B cell (primary cell): ENCODE results near the gene PLBD2. TPM values are rescaled to one million over a fixed set of nuclear protein-coding genes. Genes with fewer than 3 reads are reported as not detected.

Experiments
- ATAC-seq: fragments of 200-7000 bp; cut with Tn5 transposase; one replicate; pipeline ENCODE4 v1.10.0; 2021; ENCODE audit warnings: low read depth, mild to moderate bottlenecking, moderate number of reproducible peaks, moderate library complexity
- CTCF ChIA-PET: fragments of 350-600 bp; sonication (Branson Sonifier 250); formaldehyde crosslinking; loops from one replicate; lab custom pipeline; 2021; ENCODE audit warnings: antibody characterized with exemption, inconsistent platforms; lab: Charles Lee
- POLR2A ChIA-PET: fragments of 350-600 bp; sonication (Branson Sonifier 250); formaldehyde crosslinking; loops from one replicate; lab custom pipeline; 2021; ENCODE audit warnings: antibody characterized with exemption; lab: Charles Lee
- DNase-seq: peaks from one replicate; pipeline ENCODE4 v3.0.0; 2013
- H2AFZ ChIP-seq: 2 replicates; pipeline ENCODE4 v1.6.1; 2012; ENCODE audit warnings: mild to moderate bottlenecking, low read depth, low read length; ENCODE audit not compliant: insufficient read depth, poor library complexity, severe bottlenecking
- H3K27ac ChIP-seq, 2 donors: 1 replicate in 1 of 2; 2 replicates in 1 of 2; pipeline ENCODE4 v1.5.1; 2012 to 2013; ENCODE audit warnings: low read length in 2 of 2, mild to moderate bottlenecking in 2 of 2, moderate library complexity in 1 of 2
- H3K27me3 ChIP-seq, 4 experiments: fragments of 200-600 bp in 1 of 4; sonication (generic) in 1 of 4; replicated peaks in 1 of 4; 1 replicate in 2 of 4; 2 replicates in 2 of 4; pipeline versions ENCODE4 v1.6.1 to v1.7.0; 2013 to 2016; ENCODE audit warnings: low read length in 3 of 4, mild to moderate bottlenecking in 2 of 4, mixed read lengths in 1 of 4, moderate library complexity in 1 of 4; ENCODE audit not compliant: insufficient read depth in 4 of 4, control insufficient read depth in 3 of 4; ENCODE audit errors: control extremely low read depth in 1 of 4
- H3K36me3 ChIP-seq, 2 experiments: replicated peaks in 1 of 2; 1 replicate in 1 of 2; 2 replicates in 1 of 2; pipeline versions ENCODE4 v1.6.1 to v1.7.1; 2013; ENCODE audit warnings: low read length in 1 of 2; ENCODE audit not compliant: insufficient read depth in 2 of 2, control insufficient read depth in 1 of 2; ENCODE audit errors: control extremely low read depth in 1 of 2, extremely low read depth in 1 of 2
- H3K4me1 ChIP-seq, 2 donors: fragments of 200-600 bp in 1 of 2; sonication (generic) in 1 of 2; 1 replicate in 1 of 2; 2 replicates in 1 of 2; pipeline versions ENCODE4 v1.5.1 to v1.6.1; 2013 to 2017; ENCODE audit warnings: low read length in 2 of 2; ENCODE audit not compliant: control insufficient read depth in 2 of 2, insufficient read depth in 2 of 2
- H3K4me2 ChIP-seq: replicated peaks from 2 replicates; pipeline ENCODE3; 2012; ENCODE audit warnings: mild to moderate bottlenecking, low read depth, low read length; ENCODE audit not compliant: poor library complexity, severe bottlenecking
- H3K4me3 ChIP-seq, 5 experiments: fragments of 200-600 bp in 1 of 5; sonication (generic) in 1 of 5; 1 replicate in 3 of 5; 2 replicates in 2 of 5; pipeline versions ENCODE4 v1.5.1 to v1.7.0; 2011 to 2016; ENCODE audit warnings: low read length in 4 of 5, mild to moderate bottlenecking in 4 of 5, low read depth in 2 of 5, control low read depth in 1 of 5, moderate library complexity in 1 of 5; ENCODE audit not compliant: insufficient read depth in 1 of 5; ENCODE audit errors: control extremely low read depth in 1 of 5, extremely low read depth in 1 of 5
- H3K79me2 ChIP-seq: fragments of 200-600 bp; sonication (generic); one replicate; pipeline ENCODE4 v1.6.0; 2016; ENCODE audit warnings: low read length; ENCODE audit not compliant: control insufficient read depth, insufficient read depth
- H3K9ac ChIP-seq: fragments of 200-600 bp; sonication (generic); 2 replicates; pipeline ENCODE4 v1.6.1; 2017; ENCODE audit warnings: mild to moderate bottlenecking, low read length, moderate library complexity
- H3K9me3 ChIP-seq, 3 donors: one replicate each; pipeline versions ENCODE4 v1.6.1 to v1.7.1; 2013; ENCODE audit warnings: low read length in 2 of 3; ENCODE audit not compliant: control insufficient read depth in 2 of 3, insufficient read depth in 1 of 3; ENCODE audit errors: control extremely low read depth in 1 of 3
- H4K20me1 ChIP-seq: 2 replicates; pipeline ENCODE4 v1.6.0; 2012; ENCODE audit warnings: mild to moderate bottlenecking, low read length; ENCODE audit not compliant: insufficient read depth, control insufficient read depth, poor library complexity, severe bottlenecking
- H3K27ac Mint-ChIP-seq: one replicate; pipeline ENCODE4 v1.8.0; 2021; ENCODE audit warnings: mixed read lengths
- H3K27me3 Mint-ChIP-seq: one replicate; pipeline ENCODE4 v1.8.0; 2021; ENCODE audit warnings: mixed read lengths
- H3K4me1 Mint-ChIP-seq: one replicate; pipeline ENCODE4 v1.8.0; 2021; ENCODE audit warnings: mixed read lengths
- H3K4me3 Mint-ChIP-seq: one replicate; pipeline ENCODE4 v1.8.0; 2021; ENCODE audit warnings: mixed read lengths
- H3K9me3 Mint-ChIP-seq: one replicate; pipeline ENCODE4 v1.8.0; 2022; ENCODE audit warnings: mixed read lengths; ENCODE audit not compliant: insufficient read depth
- CTCF ChIP-seq: fragments of 200-600 bp; IDR thresholded peaks from one replicate; pipeline ENCODE4 v1.8.0; 2022; ENCODE audit warnings: antibody characterized with exemption, mild to moderate bottlenecking
- EZH2 ChIP-seq: IDR thresholded peaks from 2 replicates; pipeline ENCODE4 v1.6.1; 2012; ENCODE audit warnings: borderline replicate concordance, low read depth, mild to moderate bottlenecking, moderate library complexity, low read length; ENCODE audit not compliant: insufficient read depth, poor library complexity, severe bottlenecking
- WGBS: methylation state at CpG from one replicate; pipeline ENCODE4 v1.1.5; 2013; ENCODE audit warnings: missing lambda C conversion rate; ENCODE audit not compliant: insufficient coverage; 5-methylcytosine and 5-hydroxymethylcytosine counted together
- intact Hi-C: fragments of 100-400 bp; cut with micrococcal nuclease; formaldehyde crosslinking; loops from one replicate; pipeline ENCODE4 v1.10.0; 2022
- polyA plus RNA-seq: library from polyadenylated mRNA; depleted of rRNA; stranded (reverse); fragments of >200 nt; gene quantifications from 2 replicates; pipeline ENCODE4 v1.2.3, GENCODE V29; 2012
- total RNA-seq, 2 donors: library from RNA; stranded (reverse); fragments of 120-200 nt in 1 of 2; gene quantifications; 1 replicate in 1 of 2; 2 replicates in 1 of 2; pipeline versions ENCODE4 v1.2.3 to v1.2.4, GENCODE V29; 2013 to 2022

Gene PLBD2
- total and polyA plus RNA-seq, 2 donors (not counting 1 experiment from before 2014, with no cell fraction given): 2.9 to 11.6 TPM

GRCh38 chr12:113361574-113362370 is 3.4 kb downstream of the PLBD2 start:
- ATAC-seq: no peak
- Mint-ChIP-seq H3K27ac (no peak overlapping the region), H3K27me3 (no peaks in the 10 kb centered on the region), H3K9me3 (no peaks in the 10 kb centered on the region), H3K4me1 (peaks cover 12% of the 10 kb centered on the region), H3K4me3 (no peak overlapping the region)
- no peaks in the 10 kb centered on the region for H3K36me3 ChIP-seq
- no peak overlapping the region for H3K4me3 ChIP-seq
- H3K9ac ChIP-seq: no peak overlapping the region
- no peaks in the 10 kb centered on the region for H4K20me1 ChIP-seq
- peaks cover 11 to 18% of the 10 kb centered on the region in 2 donors for H3K4me1 ChIP-seq
- DNase-seq: no peak
- H3K27ac ChIP-seq: no peak overlapping the region
- intact Hi-C loops: no loop called here
- POLR2A ChIA-PET: interaction anchor here (0.7 kb wide), 1 partner anchor 51 kb away, joined by 3 read pairs; no protein-coding TSS in a partner anchor
- no peaks in the 10 kb centered on the region for H3K79me2 ChIP-seq
- H3K9me3 ChIP-seq: no peaks in the 10 kb centered on the region
- H2AFZ ChIP-seq: no peak overlapping the region
- CTCF ChIA-PET: interaction anchor here (0.9 kb wide), 1 partner anchor 9 kb away, joined by 3 read pairs; no protein-coding TSS in a partner anchor
- WGBS: 100% methylated on average over 6 of the region's 12 CpGs
- H3K4me2 ChIP-seq: no peak overlapping the region
- no peaks in the 10 kb centered on the region for H3K27me3 ChIP-seq
- TF ChIP-seq CTCF (no peak), EZH2 (no peak)

GRCh38 chr12:113364698-113365097 is 6.3 kb downstream of the PLBD2 start:
- no peak overlapping the region for H3K27ac Mint-ChIP-seq
- TF ChIP-seq EZH2 (no peak), CTCF (no peak)
- DNase-seq (no peak), ATAC-seq (no peak)
- ChIA-PET POLR2A (no interaction called here), CTCF (interaction anchor here (0.7 to 1.4 kb wide), 2 partner anchors 31 to 32 kb away, joined by 3 to 4 read pairs; no protein-coding TSS in a partner anchor)
- Histone ChIP-seq H3K9me3 (no peaks in the 10 kb centered on the region), H3K27ac (no peak overlapping the region), H3K4me2 (no peak overlapping the region), H3K79me2 (no peaks in the 10 kb centered on the region), H3K36me3 (no peaks in the 10 kb centered on the region), H2AFZ (no peak overlapping the region), H4K20me1 (no peaks in the 10 kb centered on the region), H3K4me3 (no peak overlapping the region), H3K27me3 (no peaks in the 10 kb centered on the region), H3K9ac (no peak overlapping the region), H3K4me1 (peaks cover 0 to 1% of the 10 kb centered on the region in 2 donors)
- no peaks in the 10 kb centered on the region for H3K9me3 Mint-ChIP-seq
- no peak overlapping the region for H3K4me3 Mint-ChIP-seq
- peaks cover 2% of the 10 kb centered on the region for H3K4me1 Mint-ChIP-seq
- 88% methylated on average over 3 of the region's 5 CpGs for WGBS
- intact Hi-C loops: no loop called here
- no peaks in the 10 kb centered on the region for H3K27me3 Mint-ChIP-seq
